Trophoblast cell (in vitro differentiated cells and primary cell): Measurements from ENCODE around the gene CRYZL1.
"Not testable (repeated sequence)": the region's sequence is repeated elsewhere in the genome, so short reads cannot be mapped to it uniquely, and the experiment has no call there.

Source experiments
- DNase-seq, 2 donors: peaks; one replicate each; pipeline ENCODE4 v3.0.0-alpha.2; 2016
- H2AFZ ChIP-seq: 2 replicates; pipeline ENCODE4 v1.6.1; 2013; ENCODE audit warnings: low read length, moderate library complexity, mild to moderate bottlenecking; ENCODE audit not compliant: insufficient read depth, poor library complexity
- H2AK5ac ChIP-seq: 2 replicates; pipeline ENCODE4 v1.6.1; 2013; ENCODE audit warnings: mild to moderate bottlenecking, low read length
- H2BK120ac ChIP-seq: 2 replicates; pipeline ENCODE4 v1.6.1; 2013; ENCODE audit warnings: low read length, mild to moderate bottlenecking, moderate library complexity; ENCODE audit not compliant: insufficient read depth, poor library complexity
- H2BK12ac ChIP-seq: 2 replicates; pipeline ENCODE4 v1.6.1; 2013; ENCODE audit warnings: mild to moderate bottlenecking, low read length, moderate library complexity
- H2BK5ac ChIP-seq: 2 replicates; pipeline ENCODE4 v1.6.1; 2013; ENCODE audit warnings: low read length, low read depth, moderate library complexity, mild to moderate bottlenecking; ENCODE audit not compliant: poor library complexity
- H3K14ac ChIP-seq: 2 replicates; pipeline ENCODE4 v1.6.1; 2013; ENCODE audit warnings: mild to moderate bottlenecking, low read length
- H3K18ac ChIP-seq: 2 replicates; pipeline ENCODE4 v1.6.1; 2013; ENCODE audit warnings: mild to moderate bottlenecking, low read length
- H3K23ac ChIP-seq: 2 replicates; pipeline ENCODE4 v1.6.1; 2013; ENCODE audit warnings: low read length
- H3K27ac ChIP-seq: 2 replicates; pipeline ENCODE4 v1.5.1; 2013; ENCODE audit warnings: low read depth, mild to moderate bottlenecking, inconsistent platforms, low read length, moderate library complexity
- H3K27me3 ChIP-seq: 2 replicates; pipeline ENCODE4 v1.6.1; 2013; ENCODE audit warnings: inconsistent platforms, mild to moderate bottlenecking, low read length, moderate library complexity; ENCODE audit not compliant: insufficient read depth
- H3K36me3 ChIP-seq, 2 experiments: 1 replicate in 1 of 2; 2 replicates in 1 of 2; pipeline ENCODE4 v1.6.1; 2013; ENCODE audit warnings: low read length in 2 of 2, mild to moderate bottlenecking in 2 of 2, moderate library complexity in 1 of 2; ENCODE audit not compliant: insufficient read depth in 2 of 2, control insufficient read depth in 1 of 2
- H3K4ac ChIP-seq: 2 replicates; pipeline ENCODE4 v1.6.1; 2013; ENCODE audit warnings: low read depth, mild to moderate bottlenecking, low read length, moderate library complexity
- H3K4me1 ChIP-seq, 2 experiments: 1 replicate in 1 of 2; 2 replicates in 1 of 2; pipeline ENCODE4 v1.6.1; 2013; ENCODE audit warnings: low read length in 2 of 2, mild to moderate bottlenecking in 2 of 2, moderate library complexity in 1 of 2; ENCODE audit not compliant: insufficient read depth in 2 of 2, control insufficient read depth in 1 of 2
- H3K4me2 ChIP-seq: 2 replicates; pipeline ENCODE4 v1.6.1; 2013; ENCODE audit warnings: inconsistent platforms, mild to moderate bottlenecking, low read length, moderate library complexity
- H3K4me3 ChIP-seq: 2 replicates; pipeline ENCODE4 v1.5.1; 2013; ENCODE audit warnings: mild to moderate bottlenecking, low read depth, low read length, inconsistent platforms
- H3K79me1 ChIP-seq: one replicate; pipeline ENCODE4 v1.6.1; 2013; ENCODE audit warnings: low read length
- H3K79me2 ChIP-seq: 2 replicates; pipeline ENCODE4 v1.6.1; 2013; ENCODE audit warnings: low read length, mild to moderate bottlenecking; ENCODE audit not compliant: control insufficient read depth, insufficient read depth, poor library complexity
- H3K9ac ChIP-seq: 2 replicates; pipeline ENCODE4 v1.6.1; 2013; ENCODE audit warnings: mild to moderate bottlenecking, low read length
- H3K9me3 ChIP-seq: 2 replicates; pipeline ENCODE4 v1.6.1; 2013; ENCODE audit warnings: low read depth, mild to moderate bottlenecking, control low read depth, inconsistent platforms, low read length; ENCODE audit not compliant: insufficient read depth
- H4K12ac ChIP-seq: 2 replicates; pipeline ENCODE4 v1.6.1; 2013; ENCODE audit warnings: low read depth, mild to moderate bottlenecking, low read length, moderate library complexity
- H4K8ac ChIP-seq: 2 replicates; pipeline ENCODE4 v1.6.1; 2013; ENCODE audit warnings: low read depth, mild to moderate bottlenecking, low read length, moderate library complexity
- H4K91ac ChIP-seq: one replicate; pipeline ENCODE4 v1.6.1; 2013; ENCODE audit warnings: low read depth, mild to moderate bottlenecking, low read length, moderate library complexity
- WGBS: extraction: QIAGEN DNeasy Blood & Tissue Kit; methylation state at CpG from one replicate; pipeline ENCODE4 v1.1.7; 2013; ENCODE audit warnings: missing lambda C conversion rate; ENCODE audit not compliant: insufficient read length, insufficient coverage; ENCODE audit errors: extremely low coverage; 5-methylcytosine and 5-hydroxymethylcytosine counted together

The CRYZL1 gene

GRCh38 chr21:33576741-33577141 lies 64.8 kb downstream of the CRYZL1 start:
- not testable (repeated sequence) for H4K12ac ChIP-seq, H2AFZ ChIP-seq, DNase-seq, H2BK12ac ChIP-seq, H3K14ac ChIP-seq, H4K91ac ChIP-seq, H3K27me3 ChIP-seq, H3K9me3 ChIP-seq, H3K27ac ChIP-seq, H3K4ac ChIP-seq, H4K8ac ChIP-seq, H3K4me3 ChIP-seq, H3K23ac ChIP-seq, H2AK5ac ChIP-seq, H3K18ac ChIP-seq, H2BK5ac ChIP-seq, H3K79me1 ChIP-seq, H3K79me2 ChIP-seq, H2BK120ac ChIP-seq, H3K9ac ChIP-seq, H3K4me2 ChIP-seq, H3K4me1 ChIP-seq
- peaks cover 16 to 25% of the 10 kb centered on the region in 2 experiments for H3K36me3 ChIP-seq
- no CpG with 5 or more reads among the region's 2 CpGs for WGBS

GRCh38 chr21:33572350-33572749 lies 69.2 kb downstream of the CRYZL1 start:
- WGBS, result no CpG with 5 or more reads among the region's 3 CpGs
- DNase-seq, result no peak

GRCh38 chr21:33569991-33570390 lies 71.5 kb downstream of the CRYZL1 start:
- H2AK5ac ChIP-seq, result no peak overlapping the region
- peak overlapping the region; percentile 17 for H3K18ac ChIP-seq
- no peak overlapping the region for H4K12ac ChIP-seq
- no peak overlapping the region for H3K14ac ChIP-seq
- no peak overlapping the region for H3K23ac ChIP-seq
- H3K79me1 ChIP-seq, result no peaks in the 10 kb centered on the region
- H4K91ac ChIP-seq, result no peak overlapping the region
- no peak overlapping the region for H4K8ac ChIP-seq
- H3K27me3 ChIP-seq, result no peaks in the 10 kb centered on the region
- H3K4me1 ChIP-seq, result no peaks in the 10 kb centered on the region
- no peak overlapping the region for H3K4me2 ChIP-seq
- H2BK120ac ChIP-seq, result no peak overlapping the region
- no peak overlapping the region for H3K9ac ChIP-seq
- no CpG with 5 or more reads among the region's 5 CpGs for WGBS
- no peaks in the 10 kb centered on the region for H3K9me3 ChIP-seq
- no peak overlapping the region for H3K4me3 ChIP-seq
- H2BK5ac ChIP-seq, result no peak overlapping the region
- H3K4ac ChIP-seq, result no peak overlapping the region
- DNase-seq, result no peak
- no peak overlapping the region for H2BK12ac ChIP-seq
- no peaks in the 10 kb centered on the region for H3K79me2 ChIP-seq
- H3K36me3 ChIP-seq, result peaks cover 17 to 28% of the 10 kb centered on the region in 2 experiments
- H3K27ac ChIP-seq, result no peak overlapping the region
- no peak overlapping the region for H2AFZ ChIP-seq

More at GRCh38 chr21:33572350-33572749, 69.2 kb downstream of the CRYZL1 start:
- Histone ChIP-seq H3K79me1 (no peaks in the 10 kb centered on the region), H3K4me2 (no peak overlapping the region), H3K23ac (no peak overlapping the region), H3K79me2 (no peaks in the 10 kb centered on the region), H3K36me3 (peaks cover 19 to 35% of the 10 kb centered on the region in 2 experiments), H3K14ac (no peak overlapping the region), H3K27ac (no peak overlapping the region), H3K9me3 (no peaks in the 10 kb centered on the region), H2BK12ac (no peak overlapping the region), H3K27me3 (no peaks in the 10 kb centered on the region), H2AFZ (no peak overlapping the region), H3K4me1 (no peaks in the 10 kb centered on the region), H3K4me3 (no peak overlapping the region), H2BK120ac (no peak overlapping the region), H3K4ac (no peak overlapping the region), H4K12ac (no peak overlapping the region), H4K8ac (no peak overlapping the region), H4K91ac (no peak overlapping the region), H2AK5ac (no peak overlapping the region), H3K9ac (no peak overlapping the region), H3K18ac (no peak overlapping the region), H2BK5ac (no peak overlapping the region)

GRCh38 chr21:33568448-33568847 lies 73.1 kb downstream of the CRYZL1 start:
- WGBS, result no CpG with 5 or more reads among the region's 2 CpGs
- no peak for DNase-seq
- no peak overlapping the region for H2BK120ac ChIP-seq

More at GRCh38 chr21:33568448-33568847, 73.1 kb downstream of the CRYZL1 start:
- Histone ChIP-seq H3K9ac (no peak overlapping the region), H3K4me2 (no peak overlapping the region), H3K4me1 (no peaks in the 10 kb centered on the region), H3K79me1 (no peaks in the 10 kb centered on the region), H2BK5ac (no peak overlapping the region), H3K4me3 (no peak overlapping the region), H3K18ac (no peak overlapping the region), H3K4ac (no peak overlapping the region), H4K91ac (no peak overlapping the region), H3K27ac (no peak overlapping the region), H3K79me2 (no peaks in the 10 kb centered on the region), H3K27me3 (no peaks in the 10 kb centered on the region), H2BK12ac (no peak overlapping the region), H4K12ac (no peak overlapping the region), H3K36me3 (peaks cover 18 to 25% of the 10 kb centered on the region in 2 experiments), H2AFZ (no peak overlapping the region), H4K8ac (no peak overlapping the region), H2AK5ac (no peak overlapping the region), H3K23ac (no peak overlapping the region), H3K9me3 (no peaks in the 10 kb centered on the region), H3K14ac (no peak overlapping the region)
